Gastrocnemius medialis (tissue), 4 donors: Measurements from ENCODE around the gene AKR7A3. TPM values are rescaled to one million over a fixed set of nuclear protein-coding genes. Genes with fewer than 3 reads are reported as not detected.
"Not testable (repeated sequence)": the region's sequence is repeated elsewhere in the genome, so short reads cannot be mapped to it uniquely, and the experiment has no call there.

Experiments used
- ATAC-seq, 2 donors: fragments of 150-250 bp; one replicate each; pipeline ENCODE4 v1.9.1; 2016
- DNase-seq, 2 donors: peaks; one replicate each; pipeline ENCODE4 v3.0.0-alpha.2; 2019
- H3K27ac ChIP-seq, 4 donors: fragments of 200-600 bp; sonication (generic); 1 replicate in 1 of 4; 2 replicates in 3 of 4; pipeline ENCODE4 v1.5.1; 2016 to 2018; ENCODE audit warnings: mild to moderate bottlenecking in 2 of 4, moderate library complexity in 1 of 4
- H3K27me3 ChIP-seq, 3 donors: fragments of 200-600 bp; sonication (generic) in 2 of 3; 1 replicate in 1 of 3; 2 replicates in 2 of 3; pipeline versions ENCODE4 v1.5.1 to v1.6.0; 2016 to 2019; ENCODE audit warnings: mild to moderate bottlenecking in 1 of 3, moderate library complexity in 1 of 3
- H3K36me3 ChIP-seq, 2 donors: fragments of 200-600 bp; sonication (generic) in 1 of 2; one replicate each; pipeline ENCODE4 v1.5.1; 2017 to 2018
- H3K4me1 ChIP-seq, 2 donors: fragments of 200-600 bp; sonication (generic) in 1 of 2; one replicate each; pipeline ENCODE4 v1.5.1; 2016 to 2017; ENCODE audit warnings: mild to moderate bottlenecking in 2 of 2
- H3K4me3 ChIP-seq, 4 donors: fragments of 200-600 bp; sonication (generic) in 3 of 4; 1 replicate in 1 of 4; 2 replicates in 3 of 4; pipeline ENCODE4 v1.5.1; 2016 to 2019; ENCODE audit warnings: mild to moderate bottlenecking in 2 of 4
- H3K9me3 ChIP-seq, 3 donors: fragments of 200-600 bp; sonication (generic) in 2 of 3; 1 replicate in 1 of 3; 2 replicates in 2 of 3; pipeline ENCODE4 v1.5.1; 2016 to 2019
- CTCF ChIP-seq, 5 experiments: fragments of 450-650 bp in 3 of 5; fragments of 200-600 bp in 2 of 5; sonication (generic) in 2 of 5; IDR thresholded peaks in 4 of 5; conservative IDR thresholded peaks in 1 of 5; 1 replicate in 4 of 5; 2 replicates in 1 of 5; pipeline ENCODE4 v1.5.1; 2016 to 2019; ENCODE audit warnings: antibody characterized with exemption in 5 of 5, mild to moderate bottlenecking in 3 of 5, moderate library complexity in 3 of 5
- POLR2A ChIP-seq, 2 donors: fragments of 450-650 bp; IDR thresholded peaks; one replicate each; pipeline ENCODE4 v1.6.1; 2017; ENCODE audit warnings: antibody characterized with exemption in 2 of 2, mild to moderate bottlenecking in 2 of 2, moderate library complexity in 2 of 2
- in situ Hi-C, 4 donors: fragments of 200-750 bp; cut with MboI; loops; one replicate each; pipeline versions ENCODE4 v1.15.0 to v1.8.0; 2017; ENCODE audit warnings: low sequenced_read_pairs in 4 of 4
- intact Hi-C: fragments of 100-400 bp; cut with DNase I; formaldehyde crosslinking; loops from one replicate; pipeline ENCODE4 v1.15.1; 2023; ENCODE audit warnings: low total_unique reads
- total RNA-seq, 4 donors: library from RNA; depleted of rRNA; stranded (reverse); fragments of >200 nt; gene quantifications; one replicate each; pipeline versions ENCODE4 v1.1.0 to v1.2.3, GENCODE V29; 2016

Gene AKR7A3
- total RNA-seq: under 1 TPM; 0.17 to 0.61 (median 0.32) TPM

GRCh38 chr1:19288324-19289241, at the start of gene AKR7A3:
TSS of gene AKR7A3 (minus strand) at chr1:19288770. CDS start at chr1:19288709, 61 bp downstream.
- H3K36me3 ChIP-seq, in situ Hi-C loops, H3K27me3 ChIP-seq, H3K9me3 ChIP-seq, intact Hi-C loops, H3K4me1 ChIP-seq: not testable (repeated sequence)
- Histone ChIP-seq H3K27ac (peak within 1 kb of the TSS in 1 of 4 donors; percentile 10), H3K4me3 (peak within 1 kb of the TSS; percentile 44 to 67 (median 54))
- DNase-seq (peak in 1 of 2 donors; percentile 30), ATAC-seq (peak; percentile 67 to 81)

GRCh38 chr1:19338323-19338762, 49.8 kb upstream of the AKR7A3 start:
- TF ChIP-seq CTCF (IDR thresholded peaks at IDR 0.05 in 4 of 5, conservative IDR thresholded peaks at IDR 0.05 in 1 of 5) (no peak), POLR2A (IDR thresholded peaks at IDR 0.05) (no peak)

GRCh38 chr1:19337289-19337688, 48.7 kb upstream of the AKR7A3 start:
- DNase-seq (no peak), ATAC-seq (no peak)
- in situ Hi-C loops (no loop called here), intact Hi-C loops (no loop called here)
- Histone ChIP-seq H3K4me3 (no peak overlapping the region), H3K27ac (no peak overlapping the region), H3K36me3 (peaks cover 0 to 30% of the 10 kb centered on the region in 2 donors), H3K9me3 (no peaks in the 10 kb centered on the region), H3K27me3 (no peaks in the 10 kb centered on the region), H3K4me1 (no peaks in the 10 kb centered on the region)
- no peak for TF ChIP-seq CTCF (IDR thresholded peaks at IDR 0.05 in 4 of 5, conservative IDR thresholded peaks at IDR 0.05 in 1 of 5)
- no peak for TF ChIP-seq POLR2A (IDR thresholded peaks at IDR 0.05)

More at GRCh38 chr1:19338323-19338762, 49.8 kb upstream of the AKR7A3 start:
- H3K4me1 ChIP-seq: no peaks in the 10 kb centered on the region
- in situ Hi-C loops (no loop called here), intact Hi-C loops (no loop called here)
- no peak overlapping the region for H3K27ac ChIP-seq
- no peaks in the 10 kb centered on the region for H3K27me3 ChIP-seq
- H3K4me3 ChIP-seq: no peak overlapping the region
- H3K36me3 ChIP-seq: peaks cover 0 to 35% of the 10 kb centered on the region in 2 donors
- H3K9me3 ChIP-seq: no peaks in the 10 kb centered on the region
- ATAC-seq (no peak), DNase-seq (no peak)

- ATAC-seq (no peak), DNase-seq (no peak)
- in situ Hi-C loops: no loop called here
- no peaks in the 10 kb centered on the region for H3K9me3 ChIP-seq
- intact Hi-C loops: loop anchor here (1.0 kb wide), 1 partner anchor 20 kb away; no protein-coding TSS in a partner anchor
- H3K4me1 ChIP-seq: no peaks in the 10 kb centered on the region
- H3K36me3 ChIP-seq: peaks cover 0 to 31% of the 10 kb centered on the region in 2 donors
- no peak overlapping the region for H3K4me3 ChIP-seq
- no peaks in the 10 kb centered on the region for H3K27me3 ChIP-seq
- TF ChIP-seq POLR2A (IDR thresholded peaks at IDR 0.05) (no peak), CTCF (IDR thresholded peaks at IDR 0.05 in 4 of 5, conservative IDR thresholded peaks at IDR 0.05 in 1 of 5) (no peak)
- H3K27ac ChIP-seq: no peak overlapping the region
Observed at GRCh38 chr1:19336543-19336942, 48.0 kb upstream of the AKR7A3 start.

- H3K36me3 ChIP-seq: peaks cover 0 to 16% of the 10 kb centered on the region in 2 donors
- H3K4me3 ChIP-seq: no peak overlapping the region
- in situ Hi-C loops: no loop called here
- H3K27ac ChIP-seq: no peak overlapping the region
- TF ChIP-seq CTCF (IDR thresholded peaks at IDR 0.05 in 4 of 5, conservative IDR thresholded peaks at IDR 0.05 in 1 of 5) (no peak), POLR2A (IDR thresholded peaks at IDR 0.05) (no peak)
- no peaks in the 10 kb centered on the region for H3K27me3 ChIP-seq
- no peak for ATAC-seq
- no peaks in the 10 kb centered on the region for H3K4me1 ChIP-seq
- intact Hi-C loops: no loop called here
- H3K9me3 ChIP-seq: no peaks in the 10 kb centered on the region
- no peak for DNase-seq
Observed at GRCh38 chr1:19333587-19334354, 45.2 kb upstream of the AKR7A3 start.
